CD4-positive, alpha-beta T cell treated with Interleukin-17A for 4 hours (primary cell): ENCODE results near the gene NCOR2.
A peak's percentile ranks its signal among the peaks of the same experiment; 100 is the strongest.
"Not testable (repeated sequence)": the region's sequence is repeated elsewhere in the genome, so short reads cannot be mapped to it uniquely, and the experiment has no call there.

Experiments
- DNase-seq: peaks from one replicate; pipeline ENCODE4 v3.0.0-alpha.2; 2020; ENCODE audit warnings: mixed read lengths

Gene NCOR2

GRCh38 chr12:124599074-124599999 lies 31.9 kb upstream of the NCOR2 start:
- DNase-seq = no peak

- no peak for DNase-seq
Measured at GRCh38 chr12:124597041-124597440, 29.6 kb upstream of the NCOR2 start.

GRCh38 chr12:124595444-124595843 lies 28.0 kb upstream of the NCOR2 start:
- no peak for DNase-seq

- no peak for DNase-seq
Measured at GRCh38 chr12:124594851-124595250, 27.4 kb upstream of the NCOR2 start.

DNA sequence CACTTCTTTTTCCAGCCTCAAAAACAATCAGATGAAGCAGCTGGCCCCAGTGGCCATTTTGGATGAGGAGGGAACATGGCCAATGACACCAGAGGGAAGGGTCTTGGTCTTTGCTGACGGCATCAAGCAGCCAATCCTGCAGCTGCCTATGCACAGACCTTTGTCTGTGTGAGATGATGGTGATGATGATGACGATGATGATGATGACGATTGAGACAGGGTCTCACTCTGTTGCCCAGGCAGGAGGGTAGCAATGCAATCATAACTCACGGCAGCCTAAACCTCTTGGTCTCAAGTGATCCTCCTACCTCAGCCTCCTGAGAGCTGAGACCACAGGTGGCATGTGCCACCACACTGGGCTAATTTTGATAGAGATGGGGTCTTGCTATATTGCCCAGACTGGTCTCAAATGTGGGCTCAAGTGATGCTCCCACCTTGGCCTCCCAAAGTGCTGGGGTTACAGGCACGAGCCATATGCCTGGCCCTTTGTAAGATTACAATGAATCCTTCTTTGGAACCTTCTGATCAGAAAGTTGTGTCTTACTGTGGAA lies 26.5 kb upstream of the NCOR2 start:
- DNase-seq = no peak

GRCh38 chr12:124593176-124593575 lies 25.8 kb upstream of the NCOR2 start:
- no peak for DNase-seq

GRCh38 chr12:124592481-124593160 lies 25.2 kb upstream of the NCOR2 start:
- no peak for DNase-seq

DNA sequence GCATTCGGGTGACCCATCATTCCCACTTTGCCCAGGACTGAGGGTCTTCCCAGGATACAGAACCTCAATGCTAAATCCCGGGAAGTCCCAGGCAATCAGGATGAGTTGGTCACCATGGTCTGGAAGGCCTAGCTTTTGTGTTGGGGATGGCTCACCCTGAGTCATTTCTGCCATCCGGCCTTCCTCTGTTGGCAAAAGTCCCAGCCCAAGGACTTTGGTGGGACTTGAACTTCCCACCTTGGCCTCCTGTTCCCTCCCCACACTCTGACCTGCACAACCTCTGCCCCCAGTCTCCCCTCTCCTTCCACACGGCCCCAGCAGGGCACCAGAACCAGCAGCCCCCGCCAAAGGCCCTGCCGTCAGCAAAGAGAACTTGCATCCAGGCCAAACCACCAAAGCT lies 24.6 kb upstream of the NCOR2 start:
- no peak for DNase-seq

DNA sequence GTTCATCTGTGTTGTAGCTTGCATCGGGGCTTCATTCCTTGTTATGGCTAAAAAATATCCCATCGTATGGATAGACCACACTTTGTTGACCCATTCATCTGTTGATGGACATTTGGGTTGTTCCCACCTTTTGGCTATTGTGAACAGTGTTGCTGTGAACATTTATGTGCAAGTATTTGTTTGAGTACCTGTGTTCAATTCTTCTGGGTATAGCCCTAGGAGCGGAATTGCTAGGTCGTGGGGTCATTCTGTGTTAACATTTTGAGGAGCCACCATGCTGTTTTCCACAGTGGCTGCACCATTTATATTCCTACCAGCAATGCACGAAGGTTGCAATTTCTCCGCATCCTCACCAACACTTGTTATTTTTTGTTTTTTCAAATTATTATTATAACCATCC lies 23.0 kb upstream of the NCOR2 start:
- DNase-seq = no peak

- peak; percentile 60 for DNase-seq
Measured at GRCh38 chr12:124588751-124589267, 21.4 kb upstream of the NCOR2 start.

DNA sequence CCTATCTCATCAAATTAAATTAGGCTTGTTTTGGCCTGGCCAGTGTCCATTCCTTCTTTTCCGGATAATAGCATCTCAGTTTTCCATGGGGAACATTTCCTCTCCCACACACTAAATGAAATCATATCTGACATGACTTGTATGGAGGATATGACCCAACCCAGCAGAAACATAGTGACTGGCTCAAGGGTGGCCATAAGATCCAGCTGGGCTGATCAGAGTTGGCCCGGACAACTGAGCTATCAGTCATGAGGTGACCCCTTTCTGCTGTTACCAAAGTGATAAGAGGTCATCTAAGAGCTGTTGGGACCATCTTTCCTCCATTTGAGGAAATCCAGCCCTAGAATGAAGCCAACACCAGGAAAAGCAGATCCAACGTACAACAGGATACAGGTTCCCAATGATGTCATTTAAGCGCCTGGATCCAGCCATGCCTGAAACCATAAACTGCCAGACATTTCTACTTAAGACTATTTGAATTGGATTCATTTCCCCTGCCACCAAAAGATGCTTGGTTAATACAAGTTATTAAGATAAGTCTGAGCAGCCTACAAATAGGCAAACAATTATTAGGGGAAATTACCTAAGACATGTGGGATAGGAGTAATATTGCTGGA lies 20.7 kb upstream of the NCOR2 start:
- DNase-seq = no peak

DNA sequence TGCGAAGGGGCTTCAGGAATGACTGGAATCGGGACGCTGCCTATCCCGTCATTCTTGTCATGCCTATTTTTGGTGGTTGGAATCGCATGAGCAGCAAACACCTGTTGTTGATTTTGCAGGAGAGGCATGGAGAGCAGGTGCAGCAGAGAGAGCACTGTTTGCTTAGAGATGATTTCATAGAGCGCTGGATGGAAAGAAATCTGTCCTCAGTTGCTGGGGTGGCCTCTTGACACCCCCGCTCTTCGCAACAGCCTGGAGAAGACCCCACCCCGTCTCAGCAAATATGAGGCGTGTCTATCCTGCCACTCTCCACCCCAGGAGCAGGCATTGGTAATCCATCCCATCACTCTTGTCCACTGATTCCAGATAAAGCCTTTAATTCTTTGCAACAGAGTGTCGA lies 19.3 kb upstream of the NCOR2 start:
- no peak for DNase-seq

DNA sequence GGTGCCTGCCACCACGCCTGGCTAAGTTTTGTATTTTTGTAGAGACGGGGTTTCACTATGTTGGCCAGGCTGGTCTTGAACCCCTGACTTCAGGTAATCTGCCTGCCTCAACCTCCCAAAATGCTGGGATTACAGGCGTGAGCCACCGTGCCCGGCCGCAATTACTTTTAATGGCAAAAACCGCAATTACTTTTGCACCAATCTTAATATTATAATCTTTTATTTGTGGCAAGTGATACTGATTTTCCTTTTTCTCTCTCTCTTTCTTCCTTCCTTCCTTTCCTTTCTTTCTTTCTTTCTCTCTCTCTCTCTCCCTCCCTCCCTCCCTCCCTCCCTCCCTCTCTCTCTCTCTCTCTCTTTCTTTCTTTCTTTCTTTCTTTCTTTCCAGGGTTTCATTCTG lies 17.1 kb upstream of the NCOR2 start:
- not testable (repeated sequence) for DNase-seq

DNA sequence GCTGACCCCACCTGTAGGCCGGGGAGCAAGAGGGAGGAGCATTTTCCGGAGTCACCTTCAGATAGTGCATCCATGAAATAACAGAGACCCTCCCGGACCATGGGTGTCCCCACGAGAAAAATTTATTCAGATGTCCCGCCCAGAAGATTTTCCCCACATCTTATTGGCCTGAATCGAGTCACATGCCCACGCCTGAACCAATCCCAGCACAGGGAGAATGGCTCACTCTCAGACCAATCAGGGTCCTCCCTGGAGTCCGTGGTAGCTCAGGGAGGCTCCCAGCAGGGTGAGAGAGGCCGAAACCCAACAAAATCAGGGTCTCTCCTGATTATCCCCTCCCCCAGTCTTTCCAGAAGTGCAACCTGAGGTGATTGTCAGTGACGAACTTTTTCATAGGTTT lies 16.4 kb upstream of the NCOR2 start:
- no peak for DNase-seq

DNA sequence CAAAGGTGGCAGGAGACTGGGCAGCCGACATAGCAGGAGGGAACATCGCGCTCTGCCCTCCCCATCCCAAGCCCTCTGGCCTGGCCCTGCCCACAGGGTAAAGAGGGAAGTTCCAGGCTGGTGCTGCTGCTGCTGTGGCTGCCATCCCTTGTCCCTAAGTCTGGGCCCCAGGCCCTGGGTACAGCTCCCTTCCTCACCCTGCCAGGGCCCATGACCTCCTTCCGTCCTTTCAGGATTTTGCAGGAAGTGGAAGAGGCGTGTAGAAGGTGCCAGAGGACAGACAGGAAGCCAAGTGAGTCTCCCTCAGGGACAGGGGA lies 14.7 kb upstream of the NCOR2 start:
- no peak for DNase-seq

- DNase-seq = no peak
Measured at GRCh38 chr12:124581307-124582107, 14.1 kb upstream of the NCOR2 start.

DNA sequence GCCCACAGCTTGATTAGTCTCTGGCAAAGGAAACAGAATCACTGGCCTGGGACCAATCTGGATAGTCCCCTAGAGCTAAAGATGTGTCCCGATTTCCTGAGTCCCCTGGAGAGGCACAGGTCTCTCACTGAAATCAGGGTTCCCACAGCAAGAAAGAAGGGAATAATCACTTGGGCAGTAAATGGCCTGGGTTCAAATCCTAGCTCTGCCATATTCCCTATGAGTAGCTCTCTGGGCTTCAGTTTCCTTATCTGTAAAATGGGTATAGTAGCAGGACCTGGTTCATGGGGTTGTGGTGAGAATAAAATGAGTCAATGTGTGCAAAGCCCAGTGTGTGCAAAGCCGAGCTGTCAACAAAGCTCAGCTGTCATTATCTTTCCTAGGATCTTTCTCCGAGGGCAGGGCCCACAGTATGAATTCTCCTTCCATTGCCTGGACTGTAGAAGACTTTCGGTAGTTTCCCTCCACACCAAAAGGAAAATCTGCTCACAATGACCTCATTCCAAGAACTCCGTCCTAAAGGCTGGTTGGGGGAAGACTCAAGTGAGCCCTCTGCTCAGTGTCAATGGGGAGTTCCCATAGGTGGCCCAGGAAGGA lies 12.6 kb upstream of the NCOR2 start:
- DNase-seq = no peak

DNA sequence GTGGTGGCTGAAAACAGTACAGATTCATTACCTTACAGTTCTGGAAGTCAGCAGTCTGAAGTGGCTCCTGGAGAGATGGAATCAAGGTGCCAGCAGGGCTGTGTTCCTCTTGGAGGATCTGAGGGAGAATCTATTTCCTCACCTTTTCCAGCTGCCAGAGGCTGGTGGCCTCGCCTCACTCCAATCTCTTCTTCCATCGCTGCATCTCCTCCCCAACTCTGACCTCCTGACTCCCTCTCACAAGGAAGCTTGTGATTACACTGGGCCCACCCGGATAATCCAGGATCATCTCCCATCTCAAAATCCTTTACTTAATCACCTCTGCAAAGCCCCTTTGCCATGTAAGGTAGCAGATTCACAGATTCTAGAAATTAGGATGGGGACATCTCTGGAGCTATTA lies 11.4 kb upstream of the NCOR2 start:
- DNase-seq = no peak

GRCh38 chr12:124578445-124578844 lies 11.0 kb upstream of the NCOR2 start:
- DNase-seq = no peak

DNA sequence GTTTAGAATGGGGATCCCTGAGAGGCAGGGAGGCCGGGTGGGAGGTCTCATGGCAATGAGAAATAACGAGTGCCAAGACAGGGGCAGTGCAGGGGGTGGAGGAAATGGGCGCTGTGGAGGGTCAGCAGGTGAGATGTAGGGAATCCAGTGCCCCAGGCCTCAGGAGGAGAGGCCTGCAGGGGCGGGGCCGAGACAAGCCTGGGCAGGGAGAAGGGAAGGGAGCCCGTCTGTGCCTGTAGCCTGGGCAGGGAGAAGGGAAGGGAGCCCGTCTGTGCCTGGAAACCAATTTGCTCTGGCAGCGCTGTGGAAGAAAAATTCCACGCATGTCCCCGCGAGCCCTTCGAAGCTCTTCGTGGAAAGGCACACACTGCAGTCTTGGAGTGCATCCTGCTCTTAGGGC lies 10.6 kb upstream of the NCOR2 start:
- DNase-seq = no peak

DNA sequence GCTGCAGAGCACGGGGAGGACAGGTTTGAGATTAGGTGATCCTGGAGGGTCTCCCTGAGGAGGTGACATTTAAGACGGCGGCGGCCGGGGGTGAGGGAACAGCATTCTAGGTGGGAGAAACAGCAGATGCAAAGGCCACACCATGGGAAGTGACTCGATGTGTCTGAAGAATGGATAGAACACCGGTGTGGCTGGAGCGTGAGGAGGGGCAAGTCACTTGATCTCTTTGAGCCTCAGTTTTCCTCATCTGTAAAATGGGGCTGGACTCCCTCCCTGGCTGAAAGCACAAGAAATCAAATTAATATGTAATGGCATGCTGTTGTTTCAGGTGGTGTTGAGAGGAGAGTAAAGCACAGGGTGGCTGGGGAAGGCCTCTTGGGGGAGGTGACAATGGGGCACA lies 10.0 kb upstream of the NCOR2 start:
- DNase-seq = no peak

DNA sequence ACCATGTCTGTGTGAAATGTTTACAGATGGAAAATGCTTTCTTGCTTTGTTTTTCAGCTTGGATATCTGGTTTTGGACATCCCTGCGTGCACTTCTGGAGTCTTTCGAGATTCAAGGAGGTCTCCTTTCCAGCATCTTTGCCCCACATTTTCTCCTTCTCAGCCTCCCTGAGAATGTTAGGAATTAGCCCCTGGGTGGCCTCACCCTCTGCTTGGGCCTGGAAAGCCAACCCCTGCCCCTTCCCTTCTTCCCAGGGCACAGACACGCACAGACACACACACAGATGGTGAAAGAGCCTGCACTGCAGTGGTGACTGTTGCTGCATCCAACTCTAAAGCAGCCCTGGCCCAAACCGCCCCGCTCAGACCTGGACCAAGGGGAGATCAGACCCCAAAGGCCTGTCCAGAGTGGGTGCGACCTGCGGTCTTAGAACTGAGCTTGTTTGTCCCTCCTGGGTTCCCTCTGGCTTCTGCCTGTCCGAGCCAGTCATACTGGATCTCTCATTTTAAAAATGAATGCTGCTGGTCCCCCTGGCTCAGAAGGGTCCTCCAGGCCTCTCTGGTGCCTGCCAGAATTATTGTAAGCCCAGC lies 8.7 kb upstream of the NCOR2 start:
- DNase-seq = no peak
